Vagina (tissue), 2 donors: ENCODE data around the gene CHRM2. TPM values are rescaled to one million over a fixed set of nuclear protein-coding genes. Genes with fewer than 3 reads are reported as not detected.

Source experiments
- DNase-seq, 2 donors: peaks; one replicate each; pipeline ENCODE4 v3.0.0-alpha.2; 2017; ENCODE audit errors: extremely low spot score in 2 of 2
- H3K27ac ChIP-seq: fragments of 200-600 bp; sonication (generic); one replicate; pipeline ENCODE4 v1.5.1; 2019
- H3K27me3 ChIP-seq: fragments of 200-600 bp; sonication (generic); one replicate; pipeline ENCODE4 v1.5.1; 2019
- H3K36me3 ChIP-seq, 2 donors: fragments of 200-600 bp; sonication (generic); one replicate each; pipeline ENCODE4 v1.5.1; 2017 to 2019
- H3K4me1 ChIP-seq: fragments of 200-600 bp; sonication (generic); one replicate; pipeline ENCODE4 v1.5.1; 2019
- H3K4me3 ChIP-seq, 2 donors: fragments of 200-600 bp; sonication (generic); 1 replicate in 1 of 2; 2 replicates in 1 of 2; pipeline ENCODE4 v1.5.1; 2016 to 2019
- H3K9me3 ChIP-seq: fragments of 200-600 bp; sonication (generic); one replicate; pipeline ENCODE4 v1.5.1; 2019
- CTCF ChIP-seq, 3 experiments: fragments of 450-650 bp in 2 of 3; fragments of 200-600 bp in 1 of 3; sonication (generic) in 1 of 3; IDR thresholded peaks; one replicate each; pipeline ENCODE4 v1.5.1; 2017 to 2019; ENCODE audit warnings: antibody characterized with exemption in 3 of 3, mild to moderate bottlenecking in 2 of 3, moderate library complexity in 2 of 3
- POLR2A ChIP-seq, 2 donors: fragments of 450-650 bp; IDR thresholded peaks; one replicate each; pipeline ENCODE4 v1.6.1; 2017; ENCODE audit warnings: antibody characterized with exemption in 2 of 2, mild to moderate bottlenecking in 2 of 2, moderate library complexity in 2 of 2
- POLR2AphosphoS5 ChIP-seq, 2 donors: sonication (generic); formaldehyde crosslinking; IDR thresholded peaks; one replicate each; pipeline ENCODE4 v1.9.0; 2017; ENCODE audit warnings: antibody characterized with exemption in 2 of 2, mild to moderate bottlenecking in 2 of 2, low read depth in 1 of 2; ENCODE audit not compliant: insufficient read depth in 1 of 2
- intact Hi-C: fragments of 100-400 bp; cut with DNase I; formaldehyde crosslinking; loops from one replicate; pipeline ENCODE4 v1.15.1; 2023
- total RNA-seq: library from RNA; depleted of rRNA; stranded (reverse); fragments of >200 nt; gene quantifications from one replicate; pipeline ENCODE4 v1.2.3, GENCODE V29; 2016

CHRM2 gene
- total RNA-seq, 1 donor from 2014 or later = 1.2 TPM

- no peak for DNase-seq
- Histone ChIP-seq H3K4me3 (no peak overlapping the region), H3K9me3 (no peaks in the 10 kb centered on the region), H3K4me1 (no peaks in the 10 kb centered on the region), H3K36me3 (no peaks in the 10 kb centered on the region), H3K27me3 (no peaks in the 10 kb centered on the region), H3K27ac (no peak overlapping the region)
- TF ChIP-seq CTCF (IDR thresholded peaks at IDR 0.05) (no peak), POLR2AphosphoS5 (IDR thresholded peaks at IDR 0.05; ENCODE audit: insufficient read depth in 1 of 2, low read depth in 1 of 2) (no peak), POLR2A (IDR thresholded peaks at IDR 0.05) (no peak)
- intact Hi-C loops = no loop called here
These were observed 42.9 kb downstream of the CHRM2 start for GRCh38 chr7:136911344-136911743.

- Histone ChIP-seq H3K4me1 (no peaks in the 10 kb centered on the region), H3K27me3 (no peaks in the 10 kb centered on the region), H3K36me3 (no peaks in the 10 kb centered on the region), H3K9me3 (no peaks in the 10 kb centered on the region), H3K27ac (no peak overlapping the region), H3K4me3 (no peak overlapping the region)
- DNase-seq = no peak
- intact Hi-C loops = no loop called here
- TF ChIP-seq POLR2A (IDR thresholded peaks at IDR 0.05) = no peak
- TF ChIP-seq POLR2AphosphoS5 (IDR thresholded peaks at IDR 0.05; ENCODE audit: insufficient read depth in 1 of 2, low read depth in 1 of 2) = no peak
- no peak for TF ChIP-seq CTCF (IDR thresholded peaks at IDR 0.05)
These were observed 43.9 kb downstream of the CHRM2 start for GRCh38 chr7:136912339-136912738.

- TF ChIP-seq CTCF (IDR thresholded peaks at IDR 0.05) = no peak
- no peak for TF ChIP-seq POLR2AphosphoS5 (IDR thresholded peaks at IDR 0.05; ENCODE audit: insufficient read depth in 1 of 2, low read depth in 1 of 2)
- TF ChIP-seq POLR2A (IDR thresholded peaks at IDR 0.05) = no peak
- Histone ChIP-seq H3K36me3 (no peaks in the 10 kb centered on the region), H3K4me3 (no peak overlapping the region), H3K27ac (no peak overlapping the region), H3K4me1 (no peaks in the 10 kb centered on the region), H3K27me3 (no peaks in the 10 kb centered on the region), H3K9me3 (no peaks in the 10 kb centered on the region)
- no peak for DNase-seq
- intact Hi-C loops = no loop called here
These were observed 45.6 kb downstream of the CHRM2 start for GRCh38 chr7:136914016-136914415.

- no peak for DNase-seq
- H3K27me3 ChIP-seq = no peaks in the 10 kb centered on the region
- intact Hi-C loops = no loop called here
- no peaks in the 10 kb centered on the region for H3K36me3 ChIP-seq
- TF ChIP-seq POLR2A (IDR thresholded peaks at IDR 0.05) (no peak), CTCF (IDR thresholded peaks at IDR 0.05) (no peak), POLR2AphosphoS5 (IDR thresholded peaks at IDR 0.05; ENCODE audit: insufficient read depth in 1 of 2, low read depth in 1 of 2) (no peak)
- H3K27ac ChIP-seq = no peak overlapping the region
- H3K4me1 ChIP-seq = no peaks in the 10 kb centered on the region
- H3K4me3 ChIP-seq = no peak overlapping the region
- no peaks in the 10 kb centered on the region for H3K9me3 ChIP-seq
These were observed 51.4 kb downstream of the CHRM2 start for GRCh38 chr7:136919820-136920219.

- H3K27me3 ChIP-seq = no peaks in the 10 kb centered on the region
- no peak overlapping the region for H3K4me3 ChIP-seq
- H3K9me3 ChIP-seq = no peaks in the 10 kb centered on the region
- no peak for DNase-seq
- TF ChIP-seq POLR2A (IDR thresholded peaks at IDR 0.05) = no peak
- no peaks in the 10 kb centered on the region for H3K4me1 ChIP-seq
- intact Hi-C loops = no loop called here
- no peaks in the 10 kb centered on the region for H3K36me3 ChIP-seq
- H3K27ac ChIP-seq = no peak overlapping the region
These were observed 54.7 kb downstream of the CHRM2 start for GRCh38 chr7:136923111-136923667.
